Measurements from ENCODE around the gene LRRC42.

The LRRC42 gene

DNA sequence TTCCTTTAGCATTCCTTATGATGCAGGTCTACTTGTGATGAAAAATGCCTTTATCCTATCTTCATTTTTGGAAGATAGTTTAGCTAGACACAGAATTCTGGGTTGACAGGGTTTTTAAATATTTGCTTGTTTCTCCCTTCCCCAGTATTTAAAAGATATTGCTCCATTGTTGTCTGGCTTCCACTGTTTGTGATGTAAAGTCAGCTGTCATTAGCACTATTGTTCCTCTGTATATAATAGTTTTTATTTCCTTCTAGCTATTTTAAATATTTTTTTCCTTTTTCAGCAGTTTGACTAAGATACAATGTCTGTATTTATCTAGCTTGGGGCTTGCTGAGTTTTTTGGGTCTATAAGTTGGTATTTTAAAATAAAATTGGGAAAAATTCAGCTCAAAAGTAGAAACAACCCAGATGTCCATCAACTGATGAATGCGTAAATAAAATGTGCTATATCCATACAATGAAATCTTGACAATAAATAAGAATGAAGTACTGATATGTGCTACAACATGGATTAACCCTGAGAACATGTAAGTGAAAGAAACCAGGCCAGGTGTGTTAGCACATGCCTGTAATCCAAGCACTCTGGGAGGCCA lies 11.9 kb upstream of the LRRC42 start:
- Histone ChIP-seq H3K4ac (ENCODE audit: low read depth in 1 of 2, low read length in 2 of 2) (no peak overlapping the region), H3K23ac (ENCODE audit: low read length in 2 of 2) (no peak overlapping the region), H3K79me1 (replicated peaks; ENCODE audit: low read length, poor library complexity, severe bottlenecking) (peaks cover 24% of the 10 kb centered on the region), H3K4me2 (ENCODE audit: low read length, poor library complexity, severe bottlenecking) (no peak overlapping the region), H3K36me3 (ENCODE audit: control insufficient read depth in 1 of 2, insufficient read depth in 2 of 2, low read depth in 1 of 2, low read length in 2 of 2) (peaks cover 20 to 62% of the 10 kb centered on the region in 2 experiments), H2BK15ac (ENCODE audit: low read depth, poor library complexity, severe bottlenecking) (no peak overlapping the region), H2AK5ac (ENCODE audit: low read length, severe bottlenecking) (no peak overlapping the region), H2AFZ (ENCODE audit: low read depth, low read length) (no peak overlapping the region), H3K4me1 (ENCODE audit: control insufficient read depth, insufficient read depth, low read depth, low read length) (no peaks in the 10 kb centered on the region), H3K9ac (ENCODE audit: low read length) (no peak overlapping the region), H4K91ac (ENCODE audit: low read length) (no peak overlapping the region), H3K14ac (ENCODE audit: low read length in 2 of 2) (no peak overlapping the region), H2BK5ac (ENCODE audit: low read depth, low read length, poor library complexity, severe bottlenecking) (no peak overlapping the region), H3K18ac (ENCODE audit: low read depth in 1 of 2, low read length in 2 of 2) (no peak overlapping the region), H3K27ac (ENCODE audit: low read length, poor library complexity, severe bottlenecking) (no peak overlapping the region), H3K4me3 (ENCODE audit: insufficient read depth in 1 of 2, low read depth in 1 of 2, low read length in 2 of 2) (peak overlapping the region in 1 of 2 experiments; percentile 51), H2BK120ac (ENCODE audit: low read depth, low read length) (no peak overlapping the region), H3K27me3 (ENCODE audit: control insufficient read depth in 1 of 2, insufficient read depth in 1 of 2, low read length in 2 of 2) (no peaks in the 10 kb centered on the region), H3K9me3 (ENCODE audit: control insufficient read depth, low read length) (peaks cover 48% of the 10 kb centered on the region), H4K8ac (ENCODE audit: low read length) (no peak overlapping the region), H2BK12ac (ENCODE audit: low read length in 2 of 2) (no peak overlapping the region)
- no peak for DNase-seq
- no CpG with 5 or more reads among the region's 1 CpG for WGBS

DNA sequence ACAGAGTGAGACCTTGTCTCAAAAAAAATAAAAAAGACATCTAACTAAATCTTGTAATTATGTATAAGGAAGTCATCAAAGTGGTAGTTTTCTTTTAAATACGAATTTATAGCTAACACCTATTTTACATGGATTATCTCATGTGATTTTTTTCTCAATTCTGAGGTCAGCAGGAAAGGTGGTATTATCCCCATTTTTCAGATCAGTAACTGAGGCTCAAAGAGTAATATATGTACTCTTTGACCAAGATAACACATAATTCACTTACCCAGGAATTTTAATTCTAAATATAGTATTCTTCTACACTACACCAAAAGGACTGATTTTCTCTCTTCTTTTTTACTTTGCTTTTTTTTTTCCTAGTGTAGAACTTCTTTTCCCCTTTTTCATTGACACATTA lies 9.7 kb upstream of the LRRC42 start:
- no peak overlapping the region for H2AFZ ChIP-seq (ENCODE audit: low read depth, low read length)

DNA sequence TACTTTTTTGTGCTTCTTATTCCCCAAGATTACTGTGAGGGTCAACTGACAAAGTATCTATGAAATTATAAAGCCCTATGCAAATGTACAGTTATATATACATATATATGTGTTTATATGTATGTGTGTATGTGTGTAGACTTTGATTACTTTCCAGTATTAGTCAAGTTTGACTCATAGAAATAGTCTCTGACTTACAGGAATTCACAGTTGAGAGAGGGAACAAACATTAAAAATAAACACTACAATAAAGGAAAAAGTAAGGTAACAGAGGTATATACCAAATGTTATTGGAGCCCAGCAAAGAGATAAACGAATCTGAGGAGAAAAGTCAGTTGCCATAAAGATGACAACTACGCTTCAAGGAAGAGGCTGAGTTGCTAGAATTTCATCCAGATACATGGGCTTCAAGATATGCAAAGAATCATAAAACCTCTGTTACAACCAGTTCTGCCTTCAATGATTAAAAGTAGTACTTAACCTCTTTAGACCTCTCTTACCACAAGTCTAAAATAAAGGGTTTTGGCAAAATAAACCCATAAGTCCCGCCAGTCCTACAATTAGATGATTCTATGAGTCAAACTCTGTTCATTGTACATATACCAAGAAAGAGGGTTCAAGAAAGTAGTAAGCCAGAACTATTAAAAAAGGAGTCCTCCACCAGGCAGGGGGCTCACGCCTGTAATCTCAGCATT lies 7.9 kb upstream of the LRRC42 start:
- H4K91ac ChIP-seq (ENCODE audit: low read length): no peak overlapping the region
- H3K4me3 ChIP-seq (ENCODE audit: insufficient read depth in 1 of 2, low read depth in 1 of 2, low read length in 2 of 2): no peak overlapping the region
- H3K9me3 ChIP-seq (ENCODE audit: control insufficient read depth, low read length): peaks cover 25% of the 10 kb centered on the region
- no peaks in the 10 kb centered on the region for H3K4me1 ChIP-seq (ENCODE audit: control insufficient read depth, insufficient read depth, low read depth, low read length)
- 49% methylated on average over 4 of the region's 4 CpGs for WGBS
- H3K9ac ChIP-seq (ENCODE audit: low read length): no peak overlapping the region
- peaks cover 22% of the 10 kb centered on the region for H3K79me1 ChIP-seq (replicated peaks; ENCODE audit: low read length, poor library complexity, severe bottlenecking)
- H3K18ac ChIP-seq (ENCODE audit: low read depth in 1 of 2, low read length in 2 of 2): no peak overlapping the region
- H3K23ac ChIP-seq (ENCODE audit: low read length in 2 of 2): no peak overlapping the region
- H3K4me2 ChIP-seq (ENCODE audit: low read length, poor library complexity, severe bottlenecking): no peak overlapping the region
- no peak overlapping the region for H2BK5ac ChIP-seq (ENCODE audit: low read depth, low read length, poor library complexity, severe bottlenecking)
- H2AFZ ChIP-seq (ENCODE audit: low read depth, low read length): no peak overlapping the region
- H3K4ac ChIP-seq (ENCODE audit: low read depth in 1 of 2, low read length in 2 of 2): no peak overlapping the region
- H2BK120ac ChIP-seq (ENCODE audit: low read depth, low read length): no peak overlapping the region
- H2BK12ac ChIP-seq (ENCODE audit: low read length in 2 of 2): no peak overlapping the region
- H3K36me3 ChIP-seq (ENCODE audit: control insufficient read depth in 1 of 2, insufficient read depth in 2 of 2, low read depth in 1 of 2, low read length in 2 of 2): peaks cover 15 to 42% of the 10 kb centered on the region in 2 experiments
- H4K8ac ChIP-seq (ENCODE audit: low read length): no peak overlapping the region
- no peak overlapping the region for H2BK15ac ChIP-seq (ENCODE audit: low read depth, poor library complexity, severe bottlenecking)
- peak; percentile 63 for DNase-seq
- no peaks in the 10 kb centered on the region for H3K27me3 ChIP-seq (ENCODE audit: control insufficient read depth in 1 of 2, insufficient read depth in 1 of 2, low read length in 2 of 2)
- H2AK5ac ChIP-seq (ENCODE audit: low read length, severe bottlenecking): no peak overlapping the region
- no peak overlapping the region for H3K27ac ChIP-seq (ENCODE audit: low read length, poor library complexity, severe bottlenecking)
- H3K14ac ChIP-seq (ENCODE audit: low read length in 2 of 2): no peak overlapping the region

More for the DNA sequence above, 9.7 kb upstream of the LRRC42 start:
- Histone ChIP-seq H3K27ac (ENCODE audit: low read length, poor library complexity, severe bottlenecking) (no peak overlapping the region), H3K18ac (ENCODE audit: low read depth in 1 of 2, low read length in 2 of 2) (no peak overlapping the region), H2BK12ac (ENCODE audit: low read length in 2 of 2) (no peak overlapping the region), H2BK15ac (ENCODE audit: low read depth, poor library complexity, severe bottlenecking) (no peak overlapping the region), H3K23ac (ENCODE audit: low read length in 2 of 2) (no peak overlapping the region), H3K4me1 (ENCODE audit: control insufficient read depth, insufficient read depth, low read depth, low read length) (no peaks in the 10 kb centered on the region), H4K8ac (ENCODE audit: low read length) (no peak overlapping the region), H3K4me3 (ENCODE audit: insufficient read depth in 1 of 2, low read depth in 1 of 2, low read length in 2 of 2) (no peak overlapping the region), H2BK120ac (ENCODE audit: low read depth, low read length) (no peak overlapping the region), H2BK5ac (ENCODE audit: low read depth, low read length, poor library complexity, severe bottlenecking) (no peak overlapping the region), H3K9me3 (ENCODE audit: control insufficient read depth, low read length) (peaks cover 41% of the 10 kb centered on the region), H3K4me2 (ENCODE audit: low read length, poor library complexity, severe bottlenecking) (no peak overlapping the region), H3K36me3 (ENCODE audit: control insufficient read depth in 1 of 2, insufficient read depth in 2 of 2, low read depth in 1 of 2, low read length in 2 of 2) (peaks cover 20 to 49% of the 10 kb centered on the region in 2 experiments), H2AK5ac (ENCODE audit: low read length, severe bottlenecking) (no peak overlapping the region), H4K91ac (ENCODE audit: low read length) (no peak overlapping the region), H3K27me3 (ENCODE audit: control insufficient read depth in 1 of 2, insufficient read depth in 1 of 2, low read length in 2 of 2) (no peaks in the 10 kb centered on the region), H3K14ac (ENCODE audit: low read length in 2 of 2) (no peak overlapping the region), H3K79me1 (replicated peaks; ENCODE audit: low read length, poor library complexity, severe bottlenecking) (peaks cover 24% of the 10 kb centered on the region), H3K4ac (ENCODE audit: low read depth in 1 of 2, low read length in 2 of 2) (no peak overlapping the region), H3K9ac (ENCODE audit: low read length) (no peak overlapping the region)
- no peak for DNase-seq
- no CpG with 5 or more reads among the region's 1 CpG for WGBS

DNA sequence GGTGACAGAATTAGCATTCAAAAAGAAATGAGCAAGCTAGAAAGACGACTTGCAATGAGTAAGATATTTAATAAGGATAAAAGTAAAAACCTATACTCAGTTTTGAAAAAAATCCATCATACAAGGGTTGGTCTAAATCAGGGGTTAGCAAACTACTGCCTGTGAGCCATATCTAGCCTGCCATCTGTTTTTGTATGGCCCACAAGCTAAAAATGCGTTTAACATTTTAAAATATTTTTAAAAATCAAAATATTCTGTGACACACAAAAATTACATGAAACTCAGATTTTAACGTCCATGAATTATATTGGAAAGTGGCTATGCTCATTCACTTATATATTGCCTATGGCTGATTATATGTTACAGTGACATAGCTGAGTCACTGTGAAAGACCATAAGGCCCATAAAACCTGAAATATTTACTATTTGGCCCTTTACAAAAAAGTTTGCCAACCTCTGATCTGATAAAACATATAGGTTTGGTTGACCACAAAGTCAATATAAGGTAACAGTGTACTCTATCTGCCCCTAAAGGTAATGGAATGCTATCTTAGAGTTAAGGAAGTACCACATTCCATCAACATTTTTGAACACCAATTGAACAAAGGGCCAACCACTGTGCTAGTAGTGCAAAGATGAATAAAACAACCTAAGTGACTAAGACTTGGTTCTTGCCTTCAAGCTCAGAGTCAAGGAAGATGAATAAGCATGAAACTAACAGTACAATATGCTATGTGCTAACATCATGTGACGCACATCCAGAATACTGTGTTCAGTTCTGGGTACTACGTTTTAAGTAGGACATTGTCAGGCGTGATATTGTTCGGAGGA lies 3.8 kb upstream of the LRRC42 start:
- H3K9ac ChIP-seq (ENCODE audit: low read length): no peak overlapping the region
- no peak overlapping the region for H2BK5ac ChIP-seq (ENCODE audit: low read depth, low read length, poor library complexity, severe bottlenecking)
- no peak overlapping the region for H3K23ac ChIP-seq (ENCODE audit: low read length in 2 of 2)
- no peak overlapping the region for H3K27ac ChIP-seq (ENCODE audit: low read length, poor library complexity, severe bottlenecking)
- no peaks in the 10 kb centered on the region for H3K9me3 ChIP-seq (ENCODE audit: control insufficient read depth, low read length)
- peaks cover 17% of the 10 kb centered on the region for H3K79me1 ChIP-seq (replicated peaks; ENCODE audit: low read length, poor library complexity, severe bottlenecking)
- WGBS: 80% methylated on average over 1 of the region's 7 CpGs
- no peak overlapping the region for H2BK15ac ChIP-seq (ENCODE audit: low read depth, poor library complexity, severe bottlenecking)
- H2BK12ac ChIP-seq (ENCODE audit: low read length in 2 of 2): no peak overlapping the region
- H3K14ac ChIP-seq (ENCODE audit: low read length in 2 of 2): no peak overlapping the region
- H3K4ac ChIP-seq (ENCODE audit: low read depth in 1 of 2, low read length in 2 of 2): no peak overlapping the region
- peaks cover 8% of the 10 kb centered on the region for H3K4me1 ChIP-seq (ENCODE audit: control insufficient read depth, insufficient read depth, low read depth, low read length)
- DNase-seq: no peak
- no peak overlapping the region for H2AK5ac ChIP-seq (ENCODE audit: low read length, severe bottlenecking)
- peaks cover 3 to 15% of the 10 kb centered on the region in 2 experiments for H3K36me3 ChIP-seq (ENCODE audit: control insufficient read depth in 1 of 2, insufficient read depth in 2 of 2, low read depth in 1 of 2, low read length in 2 of 2)
- no peak overlapping the region for H2AFZ ChIP-seq (ENCODE audit: low read depth, low read length)
- H2BK120ac ChIP-seq (ENCODE audit: low read depth, low read length): no peak overlapping the region
- H4K8ac ChIP-seq (ENCODE audit: low read length): no peak overlapping the region
- no peak overlapping the region for H3K4me3 ChIP-seq (ENCODE audit: insufficient read depth in 1 of 2, low read depth in 1 of 2, low read length in 2 of 2)
- no peak overlapping the region for H4K91ac ChIP-seq (ENCODE audit: low read length)
- no peak overlapping the region for H3K4me2 ChIP-seq (ENCODE audit: low read length, poor library complexity, severe bottlenecking)
- H3K18ac ChIP-seq (ENCODE audit: low read depth in 1 of 2, low read length in 2 of 2): no peak overlapping the region
- H3K27me3 ChIP-seq (ENCODE audit: control insufficient read depth in 1 of 2, insufficient read depth in 1 of 2, low read length in 2 of 2): no peaks in the 10 kb centered on the region

Data from mesenchymal stem cell (in vitro differentiated cells and primary cell).